PC-9 (cell line): ENCODE measurements around the gene CMSS1.

Experiments
- EZH2 ChIP-seq: fragments of 200-600 bp; sonication (generic); IDR thresholded peaks from 2 replicates; pipeline ENCODE4 v1.8.0; 2017; ENCODE audit warnings: antibody characterized with exemption, low read depth
- TF ChIP-seq, protein P1 (sequence below): fragments of 200-600 bp; sonication (generic); conservative IDR thresholded peaks from 2 replicates; pipeline ENCODE4 v1.6.1; 2017; ENCODE audit warnings: mixed run types, antibody characterized with exemption, mild to moderate bottlenecking, moderate library complexity

DNA sequence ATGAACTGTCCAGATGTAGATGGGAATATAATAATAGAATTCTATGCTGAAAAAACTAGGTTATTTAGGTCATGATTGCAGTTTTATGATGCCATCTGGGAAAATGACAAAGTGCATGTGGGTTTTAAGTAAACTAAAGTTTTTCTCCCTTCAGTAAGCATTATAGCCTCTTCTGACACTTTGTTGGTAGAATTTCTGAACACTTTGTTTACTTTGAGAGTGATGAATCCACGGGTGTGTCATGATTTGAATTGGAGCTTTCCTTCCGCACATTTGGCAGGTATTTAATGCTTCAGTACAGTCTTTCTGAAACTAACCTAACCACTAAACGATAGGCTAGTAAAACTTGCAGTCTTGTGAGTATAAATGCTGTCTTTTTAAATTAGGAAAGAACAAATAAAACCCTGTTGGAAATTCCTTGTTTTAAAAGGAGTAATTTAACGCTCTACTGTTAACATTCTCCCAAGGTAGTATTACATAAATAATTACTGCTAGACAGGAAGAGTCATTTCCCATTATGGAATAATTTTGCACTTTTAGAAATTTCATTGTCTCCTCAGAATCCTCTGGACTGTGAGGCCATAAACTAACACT lies 289.7 kb downstream of the CMSS1 start:
- TF ChIP-seq, protein P1, sequence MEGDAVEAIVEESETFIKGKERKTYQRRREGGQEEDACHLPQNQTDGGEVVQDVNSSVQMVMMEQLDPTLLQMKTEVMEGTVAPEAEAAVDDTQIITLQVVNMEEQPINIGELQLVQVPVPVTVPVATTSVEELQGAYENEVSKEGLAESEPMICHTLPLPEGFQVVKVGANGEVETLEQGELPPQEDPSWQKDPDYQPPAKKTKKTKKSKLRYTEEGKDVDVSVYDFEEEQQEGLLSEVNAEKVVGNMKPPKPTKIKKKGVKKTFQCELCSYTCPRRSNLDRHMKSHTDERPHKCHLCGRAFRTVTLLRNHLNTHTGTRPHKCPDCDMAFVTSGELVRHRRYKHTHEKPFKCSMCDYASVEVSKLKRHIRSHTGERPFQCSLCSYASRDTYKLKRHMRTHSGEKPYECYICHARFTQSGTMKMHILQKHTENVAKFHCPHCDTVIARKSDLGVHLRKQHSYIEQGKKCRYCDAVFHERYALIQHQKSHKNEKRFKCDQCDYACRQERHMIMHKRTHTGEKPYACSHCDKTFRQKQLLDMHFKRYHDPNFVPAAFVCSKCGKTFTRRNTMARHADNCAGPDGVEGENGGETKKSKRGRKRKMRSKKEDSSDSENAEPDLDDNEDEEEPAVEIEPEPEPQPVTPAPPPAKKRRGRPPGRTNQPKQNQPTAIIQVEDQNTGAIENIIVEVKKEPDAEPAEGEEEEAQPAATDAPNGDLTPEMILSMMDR: no peak
- TF ChIP-seq EZH2: no peak
